Endodermal cell (in vitro differentiated cells): ENCODE data around the gene THSD7B. TPM values are rescaled to one million over a fixed set of nuclear protein-coding genes. Genes with fewer than 3 reads are reported as not detected.

Experiments
- DNase-seq: peaks from one replicate; pipeline ENCODE4 v3.0.0-alpha.2; 2017
- H3K27ac ChIP-seq: 2 replicates; pipeline ENCODE4 v1.5.1; 2013; ENCODE audit warnings: mild to moderate bottlenecking, low read depth, low read length, moderate library complexity
- H3K27me3 ChIP-seq: 2 replicates; pipeline ENCODE4 v1.6.1; 2013; ENCODE audit warnings: mild to moderate bottlenecking, low read length, moderate library complexity; ENCODE audit not compliant: insufficient read depth, control insufficient read depth, poor library complexity, severe bottlenecking
- H3K36me3 ChIP-seq: 2 replicates; pipeline ENCODE4 v1.7.0; 2013; ENCODE audit warnings: mild to moderate bottlenecking, low read length, moderate library complexity; ENCODE audit not compliant: control insufficient read depth, insufficient read depth
- H3K4me1 ChIP-seq: one replicate; pipeline ENCODE4 v1.7.0; 2013; ENCODE audit warnings: low read length; ENCODE audit not compliant: control insufficient read depth, insufficient read depth
- H3K4me3 ChIP-seq: 2 replicates; pipeline ENCODE4 v1.5.1; 2013; ENCODE audit warnings: mild to moderate bottlenecking, low read length, moderate library complexity
- H3K9ac ChIP-seq: 2 replicates; pipeline ENCODE4 v1.6.1; 2013; ENCODE audit warnings: mild to moderate bottlenecking, low read length, moderate library complexity; ENCODE audit not compliant: poor library complexity, severe bottlenecking; ENCODE audit errors: extremely low read depth
- H3K9me3 ChIP-seq: 2 replicates; pipeline ENCODE4 v1.6.1; 2013; ENCODE audit warnings: mild to moderate bottlenecking, low read length, moderate library complexity; ENCODE audit not compliant: control insufficient read depth
- H3K27ac Mint-ChIP-seq: 2 replicates; pipeline ENCODE4 v1.8.0; 2020; ENCODE audit warnings: mixed read lengths
- H3K27me3 Mint-ChIP-seq: 2 replicates; pipeline ENCODE4 v1.8.0; 2021; ENCODE audit warnings: mild to moderate bottlenecking, mixed read lengths; ENCODE audit not compliant: insufficient read depth
- H3K36me3 Mint-ChIP-seq: 2 replicates; pipeline ENCODE4 v1.8.0; 2020; ENCODE audit warnings: low read depth, mixed read lengths
- H3K4me1 Mint-ChIP-seq: 2 replicates; pipeline ENCODE4 v1.8.0; 2020; ENCODE audit warnings: mixed read lengths
- H3K4me3 Mint-ChIP-seq: 2 replicates; pipeline ENCODE4 v1.8.0; 2020; ENCODE audit warnings: mild to moderate bottlenecking, moderate library complexity, mixed read lengths
- H3K9me3 Mint-ChIP-seq: 2 replicates; pipeline ENCODE4 v1.8.0; 2020; ENCODE audit warnings: mild to moderate bottlenecking, mixed read lengths
- WGBS, 2 experiments: methylation state at CpG; one replicate each; pipeline versions ENCODE4 v1.1.5 to v1.1.7; 2013; ENCODE audit warnings: missing lambda C conversion rate in 2 of 2, mixed read lengths in 1 of 2; ENCODE audit not compliant: insufficient coverage in 1 of 2, insufficient read length in 1 of 2; 5-methylcytosine and 5-hydroxymethylcytosine counted together
- total RNA-seq, 2 donors: library from RNA; stranded (reverse); fragmentation: NEBNext Ultra II Directional in 1 of 2; extraction: Animal tissue kit (Norgen Biotek cat#: 25700) in 1 of 2; gene quantifications; 2 replicates in 1 of 2; 3 replicates in 1 of 2; pipeline ENCODE4 v1.2.1, GENCODE V29; 2021
- TF ChIP-seq, protein P1 (sequence below): fragments of 200-600 bp; sonication (generic); conservative IDR thresholded peaks from 2 replicates; pipeline ENCODE4 v1.5.0; 2021; ENCODE audit warnings: antibody characterized with exemption, mild to moderate bottlenecking

THSD7B gene
- total RNA-seq, 2 donors from 2014 or later: 1.8 to 2.6 TPM

- Histone ChIP-seq H3K27me3 (no peaks in the 10 kb centered on the region), H3K9ac (no peak overlapping the region), H3K4me3 (no peak overlapping the region), H3K4me1 (no peaks in the 10 kb centered on the region), H3K36me3 (no peaks in the 10 kb centered on the region), H3K9me3 (no peaks in the 10 kb centered on the region), H3K27ac (no peak overlapping the region)
- H3K36me3 Mint-ChIP-seq: no peaks in the 10 kb centered on the region
- no peak for DNase-seq
- WGBS, 2 experiments: 69% methylated on average over 2 of the region's 2 CpGs; no CpG with 5 or more reads in 1 of the 2 experiments
- no peak overlapping the region for H3K27ac Mint-ChIP-seq
- no peak overlapping the region for H3K4me3 Mint-ChIP-seq
- TF ChIP-seq, protein P1, sequence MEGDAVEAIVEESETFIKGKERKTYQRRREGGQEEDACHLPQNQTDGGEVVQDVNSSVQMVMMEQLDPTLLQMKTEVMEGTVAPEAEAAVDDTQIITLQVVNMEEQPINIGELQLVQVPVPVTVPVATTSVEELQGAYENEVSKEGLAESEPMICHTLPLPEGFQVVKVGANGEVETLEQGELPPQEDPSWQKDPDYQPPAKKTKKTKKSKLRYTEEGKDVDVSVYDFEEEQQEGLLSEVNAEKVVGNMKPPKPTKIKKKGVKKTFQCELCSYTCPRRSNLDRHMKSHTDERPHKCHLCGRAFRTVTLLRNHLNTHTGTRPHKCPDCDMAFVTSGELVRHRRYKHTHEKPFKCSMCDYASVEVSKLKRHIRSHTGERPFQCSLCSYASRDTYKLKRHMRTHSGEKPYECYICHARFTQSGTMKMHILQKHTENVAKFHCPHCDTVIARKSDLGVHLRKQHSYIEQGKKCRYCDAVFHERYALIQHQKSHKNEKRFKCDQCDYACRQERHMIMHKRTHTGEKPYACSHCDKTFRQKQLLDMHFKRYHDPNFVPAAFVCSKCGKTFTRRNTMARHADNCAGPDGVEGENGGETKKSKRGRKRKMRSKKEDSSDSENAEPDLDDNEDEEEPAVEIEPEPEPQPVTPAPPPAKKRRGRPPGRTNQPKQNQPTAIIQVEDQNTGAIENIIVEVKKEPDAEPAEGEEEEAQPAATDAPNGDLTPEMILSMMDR: no peak
- H3K27me3 Mint-ChIP-seq: no peaks in the 10 kb centered on the region
- no peaks in the 10 kb centered on the region for H3K9me3 Mint-ChIP-seq
- peaks cover 30% of the 10 kb centered on the region for H3K4me1 Mint-ChIP-seq
These were observed 257.9 kb downstream of the THSD7B start for GRCh38 chr2:137023205-137023604.

- Mint-ChIP-seq H3K9me3 (peaks cover 9% of the 10 kb centered on the region), H3K36me3 (no peaks in the 10 kb centered on the region), H3K4me3 (no peak overlapping the region), H3K27me3 (no peaks in the 10 kb centered on the region), H3K4me1 (no peaks in the 10 kb centered on the region), H3K27ac (no peak overlapping the region)
- Histone ChIP-seq H3K27ac (no peak overlapping the region), H3K27me3 (no peaks in the 10 kb centered on the region), H3K36me3 (no peaks in the 10 kb centered on the region), H3K9ac (no peak overlapping the region), H3K4me1 (no peaks in the 10 kb centered on the region), H3K4me3 (no peak overlapping the region), H3K9me3 (peaks cover 5% of the 10 kb centered on the region)
- no peak for DNase-seq
- 90% methylated on average over 4 of the region's 4 CpGs; no CpG with 5 or more reads in 1 of the 2 experiments for WGBS, 2 experiments
- TF ChIP-seq, protein P1: no peak
These were observed 266.4 kb downstream of the THSD7B start for GRCh38 chr2:137031731-137032130.

GRCh38 chr2:137036619-137037018 is 271.3 kb downstream of the THSD7B start:
- 91 to 100% methylated on average over 1 of the region's 1 CpG for WGBS, 2 experiments
- Mint-ChIP-seq H3K4me1 (peaks cover 10% of the 10 kb centered on the region), H3K27ac (no peak overlapping the region), H3K9me3 (peaks cover 9% of the 10 kb centered on the region), H3K36me3 (no peaks in the 10 kb centered on the region), H3K4me3 (no peak overlapping the region), H3K27me3 (no peaks in the 10 kb centered on the region)
- no peaks in the 10 kb centered on the region for H3K36me3 ChIP-seq
- H3K9me3 ChIP-seq: peaks cover 5% of the 10 kb centered on the region
- no peaks in the 10 kb centered on the region for H3K27me3 ChIP-seq
- H3K27ac ChIP-seq: no peak overlapping the region
- H3K9ac ChIP-seq: no peak overlapping the region
- no peak overlapping the region for H3K4me3 ChIP-seq
- DNase-seq: no peak
- H3K4me1 ChIP-seq: peaks cover 8% of the 10 kb centered on the region
- TF ChIP-seq, protein P1: no peak
